ENCODE results near the gene CDH7. TPM values are rescaled to one million over a fixed set of nuclear protein-coding genes. Genes with fewer than 3 reads are reported as not detected.

The CDH7 gene
- polyA plus RNA-seq, 10 donors, result 0.30 to 5.4 (median 0.86) TPM

- no peak for DNase-seq
Observed at GRCh38 chr18:65762556-65762955, 11.7 kb downstream of the CDH7 start.

GRCh38 chr18:65767406-65767805 lies 16.6 kb downstream of the CDH7 start:
- DNase-seq, result no peak

GRCh38 chr18:65768120-65768778 lies 17.4 kb downstream of the CDH7 start:
- no peak for DNase-seq

GRCh38 chr18:65769652-65770051 lies 18.8 kb downstream of the CDH7 start:
- DNase-seq, result no peak

- no peak for DNase-seq
Observed at GRCh38 chr18:65786474-65786873, 35.7 kb downstream of the CDH7 start.

- peak in 2 of 3 donors; percentile 2 to 8 for DNase-seq
Observed at GRCh38 chr18:65788373-65788772, 37.6 kb downstream of the CDH7 start.

- DNase-seq, result no peak
Observed at GRCh38 chr18:65790604-65791003, 39.8 kb downstream of the CDH7 start.

GRCh38 chr18:65791719-65792118 lies 40.9 kb downstream of the CDH7 start:
- no peak for DNase-seq

- no peak for DNase-seq
Observed at GRCh38 chr18:65792456-65793074, 41.8 kb downstream of the CDH7 start.

- DNase-seq, result no peak
Observed at GRCh38 chr18:65808759-65809158, 57.9 kb downstream of the CDH7 start.

GRCh38 chr18:65811307-65811706 lies 60.5 kb downstream of the CDH7 start:
- DNase-seq, result no peak

GRCh38 chr18:65815506-65815905 lies 64.7 kb downstream of the CDH7 start:
- DNase-seq, result no peak

GRCh38 chr18:65817178-65817577 lies 66.4 kb downstream of the CDH7 start:
- DNase-seq, result no peak

GRCh38 chr18:65821911-65822310 lies 71.1 kb downstream of the CDH7 start:
- DNase-seq, result no peak

GRCh38 chr18:65822826-65823225 lies 72.0 kb downstream of the CDH7 start:
- DNase-seq, result no peak

GRCh38 chr18:65827444-65827843 lies 76.6 kb downstream of the CDH7 start:
- no peak for DNase-seq

- DNase-seq, result no peak
Observed at GRCh38 chr18:65835881-65836280, 85.1 kb downstream of the CDH7 start.

- no peak for DNase-seq
Observed at GRCh38 chr18:65846107-65846506, 95.3 kb downstream of the CDH7 start.

- no peak for DNase-seq
Observed at GRCh38 chr18:65852273-65852672, 101.5 kb downstream of the CDH7 start.

- no peak for DNase-seq
Observed at GRCh38 chr18:65859075-65859474, 108.3 kb downstream of the CDH7 start.

- DNase-seq, result no peak
Observed at GRCh38 chr18:65869527-65869926, 118.7 kb downstream of the CDH7 start.

- DNase-seq, result no peak
Observed at GRCh38 chr18:65876310-65876709, 125.5 kb downstream of the CDH7 start.

- no peak for DNase-seq
Observed at GRCh38 chr18:65897292-65897691, 146.5 kb downstream of the CDH7 start.

GRCh38 chr18:65901522-65901921 lies 150.7 kb downstream of the CDH7 start:
- DNase-seq, result no peak
